ENCODE results near the gene POP5. TPM values are rescaled to one million over a fixed set of nuclear protein-coding genes. Genes with fewer than 3 reads are reported as not detected.
"Not testable (repeated sequence)": the region's sequence is repeated elsewhere in the genome, so short reads cannot be mapped to it uniquely, and the experiment has no call there.

Gene POP5
- total and polyA plus RNA-seq, 2 of the 4 experiments (the other 2 are of a cell fraction): 69.5 to 99.4 TPM

- H3K36me3 ChIP-seq (ENCODE audit: control insufficient read depth, insufficient read depth, low read length); H3K4me1 ChIP-seq (ENCODE audit: control insufficient read depth, insufficient read depth, low read length); H3K23ac ChIP-seq (ENCODE audit: low read depth, low read length); POLR2A ChIA-PET (ENCODE audit: unreplicated experiment); H4K8ac ChIP-seq (ENCODE audit: low read depth in 2 of 2, low read length in 2 of 2); intact Hi-C loops (cut with micrococcal nuclease); H3K4me2 ChIP-seq (ENCODE audit: low read depth, low read length); H4K5ac ChIP-seq (ENCODE audit: low read depth, low read length); H2AK9ac ChIP-seq (replicated peaks; ENCODE audit: low read depth, low read length, poor library complexity); H3K27ac ChIP-seq (ENCODE audit: insufficient read depth, low read length); H2AK5ac ChIP-seq (ENCODE audit: low read depth, low read length); H3K56ac ChIP-seq (ENCODE audit: extremely low read depth, insufficient read depth, low read length); H2BK15ac ChIP-seq (ENCODE audit: low read depth, low read length); H3K9me3 ChIP-seq (ENCODE audit: control insufficient read depth, insufficient read depth, low read length); ATAC-seq (ENCODE audit: low read depth); H2AFZ ChIP-seq (replicated peaks; ENCODE audit: low read length, poor library complexity); in situ Hi-C loops (cut with MboI; ENCODE audit: low sequenced_read_pairs); H4K91ac ChIP-seq (ENCODE audit: insufficient read depth, low read depth, low read length); H3K4ac ChIP-seq (ENCODE audit: low read depth, low read length); H2BK5ac ChIP-seq (ENCODE audit: low read depth, low read length, poor library complexity, severe bottlenecking); H3K9ac ChIP-seq (ENCODE audit: low read depth, low read length); H3K18ac ChIP-seq (ENCODE audit: low read depth, low read length); H3K9me1 ChIP-seq (ENCODE audit: insufficient read depth, low read length); H3K79me1 ChIP-seq (ENCODE audit: low read depth in 1 of 2, low read length in 2 of 2); CTCF ChIA-PET; dilution Hi-C loops (cut with HindIII; ENCODE audit: low sequenced_read_pairs, unreplicated experiment); DNase-seq; H2BK120ac ChIP-seq (ENCODE audit: low read depth, low read length); H4K20me1 ChIP-seq (ENCODE audit: insufficient read depth, low read length); H3K4me3 ChIP-seq (ENCODE audit: insufficient read depth, low read depth, low read length); H3K14ac ChIP-seq (replicated peaks; ENCODE audit: low read depth, low read length); H2BK20ac ChIP-seq (ENCODE audit: low read depth, low read length); BruUV-seq (replicated peaks): not testable (repeated sequence)
- peaks cover 29% of the 10 kb centered on the region for H3K27me3 ChIP-seq (ENCODE audit: control insufficient read depth, insufficient read depth, low read length)
- WGBS, 2 experiments (ENCODE audit: extremely low coverage in 2 of 2, insufficient read length in 1 of 2): 40% methylated on average over 1 of the region's 5 CpGs; no CpG with 5 or more reads in 1 of the 2 experiments
These were observed 21.2 kb upstream of the POP5 start for GRCh38 chr12:120602416-120602815.

Measured in IMR-90 (cell line).